ENCODE results near the gene NARF. TPM values are rescaled to one million over a fixed set of nuclear protein-coding genes. Genes with fewer than 3 reads are reported as not detected.
"Not testable (repeated sequence)": the region's sequence is repeated elsewhere in the genome, so short reads cannot be mapped to it uniquely, and the experiment has no call there.

Gene NARF
- total and polyA plus RNA-seq, 9 donors, result 29.6 to 52.7 (median 47.5) TPM

- TF ChIP-seq EP300 (IDR thresholded peaks at IDR 0.05), result no peak
- TF ChIP-seq CTCF (IDR thresholded peaks at IDR 0.05), result no peak
- no peak for TF ChIP-seq POLR2A (IDR thresholded peaks at IDR 0.05)
- no peaks in the 10 kb centered on the region for H3K9me3 ChIP-seq
- H3K4me1 ChIP-seq (ENCODE audit: insufficient read depth), result peaks cover 13% of the 10 kb centered on the region
- H3K4me3 ChIP-seq, result peak overlapping the region; percentile 82
- no peaks in the 10 kb centered on the region for H3K27me3 ChIP-seq
- 76 to 80% (median 77%) methylated on average over 30 of the region's 30 CpGs for WGBS, 3 donors
- peak in 1 of 5 donors; percentile 39 for DNase-seq
- H3K27ac ChIP-seq, result peak overlapping the region; percentile 24 to 73
- no peaks in the 10 kb centered on the region for H3K36me3 ChIP-seq
- intact Hi-C loops (cut with DNase I), result no loop called here
Observed at GRCh38 chr17:82449131-82449882, 9.2 kb upstream of the NARF start.

- TF ChIP-seq EP300 (IDR thresholded peaks at IDR 0.05) (no peak), POLR2A (IDR thresholded peaks at IDR 0.05) (no peak), CTCF (IDR thresholded peaks at IDR 0.05) (no peak)
- 41 to 58% (median 54%) methylated on average over 18 of the region's 18 CpGs for WGBS, 3 donors
- H3K9me3 ChIP-seq, result no peaks in the 10 kb centered on the region
- intact Hi-C loops (cut with DNase I), result no loop called here
- no peak for DNase-seq
- H3K27ac ChIP-seq, result peak overlapping the region; percentile 18 to 73
- H3K36me3 ChIP-seq, result no peaks in the 10 kb centered on the region
- H3K4me3 ChIP-seq, result peak overlapping the region; percentile 82
- no peaks in the 10 kb centered on the region for H3K27me3 ChIP-seq
- H3K4me1 ChIP-seq (ENCODE audit: insufficient read depth), result peaks cover 13% of the 10 kb centered on the region
Observed at GRCh38 chr17:82449883-82450356, 8.6 kb upstream of the NARF start.

- Histone ChIP-seq H3K4me3 (peak within 1 kb of the TSS; percentile 82), H3K27me3 (no peaks in the 10 kb centered on the region), H3K9me3 (no peaks in the 10 kb centered on the region), H3K36me3 (no peaks in the 10 kb centered on the region), H3K4me1 (ENCODE audit: insufficient read depth) (peaks cover 11% of the 10 kb centered on the region), H3K27ac (peak within 1 kb of the TSS; percentile 18 to 73)
- 0% methylated on average over 62 to 91 of the region's 91 CpGs for WGBS, 3 donors
- TF ChIP-seq POLR2A (IDR thresholded peaks at IDR 0.05) (peak; percentile 58), CTCF (IDR thresholded peaks at IDR 0.05) (no peak), EP300 (IDR thresholded peaks at IDR 0.05) (peak; percentile 98)
- intact Hi-C loops (cut with DNase I), result no loop called here
- DNase-seq, result peak; percentile 91 to 97 (median 95)
Observed at GRCh38 chr17:82450357-82451106, 8.0 kb upstream of the NARF start, which contains the start of gene CYBC1. Gene CYBC1 (minus strand): TSS chr17:82450752. CDS start chr17:82449254, 1,498 bp downstream.

- Histone ChIP-seq H3K36me3 (no peaks in the 10 kb centered on the region), H3K9me3 (no peaks in the 10 kb centered on the region), H3K27ac (no peak overlapping the region), H3K4me1 (ENCODE audit: insufficient read depth) (peaks cover 23% of the 10 kb centered on the region), H3K4me3 (no peak overlapping the region), H3K27me3 (no peaks in the 10 kb centered on the region)
- intact Hi-C loops (cut with DNase I), result no loop called here
- TF ChIP-seq CTCF (IDR thresholded peaks at IDR 0.05), result no peak
- no peak for TF ChIP-seq POLR2A (IDR thresholded peaks at IDR 0.05)
- TF ChIP-seq EP300 (IDR thresholded peaks at IDR 0.05), result no peak
- DNase-seq, result no peak
- WGBS, 3 donors, result 93 to 97% (median 94%) methylated on average over 3 of the region's 3 CpGs
Observed at GRCh38 chr17:82452162-82452561, 6.4 kb upstream of the NARF start.

- H3K9me3 ChIP-seq; DNase-seq; H3K27me3 ChIP-seq; H3K27ac ChIP-seq; H3K4me3 ChIP-seq; intact Hi-C loops (cut with DNase I); H3K36me3 ChIP-seq: not testable (repeated sequence)
- H3K4me1 ChIP-seq (ENCODE audit: insufficient read depth), result peaks cover 28% of the 10 kb centered on the region
- 79 to 86% (median 83%) methylated on average over 7 of the region's 7 CpGs for WGBS, 3 donors
Observed at GRCh38 chr17:82453151-82453550, 5.4 kb upstream of the NARF start.

GRCh38 chr17:82453706-82454105 is 4.8 kb upstream of the NARF start:
- H3K27me3 ChIP-seq; DNase-seq; H3K36me3 ChIP-seq; intact Hi-C loops (cut with DNase I); H3K27ac ChIP-seq; H3K4me3 ChIP-seq; H3K9me3 ChIP-seq: not testable (repeated sequence)
- WGBS, 3 donors, result 93 to 95% (median 95%) methylated on average over 21 of the region's 21 CpGs
- peaks cover 28% of the 10 kb centered on the region for H3K4me1 ChIP-seq (ENCODE audit: insufficient read depth)
